Natural killer cell (primary cell): ENCODE results near the gene FAM107A. TPM values are rescaled to one million over a fixed set of nuclear protein-coding genes. Genes with fewer than 3 reads are reported as not detected.

ENCODE experiments used
- ATAC-seq, 3 donors: fragments of 150-1000 bp in 2 of 3; fragments of 200-7000 bp in 1 of 3; cut with Tn5 transposase; 1 replicate in 1 of 3; 2 replicates in 2 of 3; pipeline ENCODE4 v1.10.0; 2021; ENCODE audit warnings: mild to moderate bottlenecking in 2 of 3, moderate library complexity in 2 of 3
- DNase-seq, 2 donors: peaks; one replicate each; pipeline versions ENCODE4 v3.0.0 to v3.0.0-alpha.2; 2013 to 2021; ENCODE audit warnings: mixed read lengths in 1 of 2
- H3K27ac ChIP-seq: one replicate; pipeline ENCODE4 v1.5.1; 2013; ENCODE audit warnings: mild to moderate bottlenecking, low read length
- H3K27me3 ChIP-seq: one replicate; pipeline ENCODE4 v1.6.1; 2013; ENCODE audit warnings: low read length; ENCODE audit not compliant: control insufficient read depth, insufficient read depth
- H3K36me3 ChIP-seq: one replicate; pipeline ENCODE4 v1.6.1; 2013; ENCODE audit warnings: low read length; ENCODE audit not compliant: control insufficient read depth, insufficient read depth
- H3K4me1 ChIP-seq: one replicate; pipeline ENCODE4 v1.6.1; 2013; ENCODE audit warnings: low read length; ENCODE audit not compliant: control insufficient read depth, insufficient read depth
- H3K4me3 ChIP-seq: one replicate; pipeline ENCODE4 v1.5.1; 2013; ENCODE audit warnings: low read length
- H3K9me3 ChIP-seq: one replicate; pipeline ENCODE4 v1.6.1; 2013; ENCODE audit warnings: low read length; ENCODE audit not compliant: control insufficient read depth, insufficient read depth
- H3K27ac Mint-ChIP-seq, 2 donors: one replicate each; pipeline ENCODE4 v1.8.0; 2022; ENCODE audit warnings: mild to moderate bottlenecking in 2 of 2, mixed read lengths in 2 of 2, moderate library complexity in 1 of 2
- H3K27me3 Mint-ChIP-seq, 2 donors: one replicate each; pipeline ENCODE4 v1.8.0; 2022; ENCODE audit warnings: low read depth in 2 of 2, mixed read lengths in 2 of 2
- H3K36me3 Mint-ChIP-seq: one replicate; pipeline ENCODE4 v1.8.0; 2022; ENCODE audit warnings: mixed read lengths
- H3K4me1 Mint-ChIP-seq, 2 donors: one replicate each; pipeline ENCODE4 v1.8.0; 2022; ENCODE audit warnings: mixed read lengths in 2 of 2
- H3K4me3 Mint-ChIP-seq: one replicate; pipeline ENCODE4 v1.8.0; 2022; ENCODE audit warnings: mild to moderate bottlenecking, moderate library complexity, mixed read lengths
- H3K9me3 Mint-ChIP-seq, 2 donors: one replicate each; pipeline ENCODE4 v1.8.0; 2022; ENCODE audit warnings: mixed read lengths in 2 of 2
- WGBS: methylation state at CpG from one replicate; pipeline ENCODE4 v1.1.7; 2013; ENCODE audit warnings: missing lambda C conversion rate; ENCODE audit not compliant: insufficient coverage; 5-methylcytosine and 5-hydroxymethylcytosine counted together
- intact Hi-C: fragments of 100-400 bp; cut with micrococcal nuclease; formaldehyde crosslinking; loops from one replicate; pipeline ENCODE4 v1.14.2; 2022
- total RNA-seq, 4 donors: library from RNA; stranded (reverse); fragments of 120-200 nt in 1 of 4; gene quantifications; one replicate each; pipeline versions ENCODE4 v1.2.3 to v1.2.4, GENCODE V29; 2013 to 2022
- TF ChIP-seq, protein P1 (sequence below): fragments of 200-600 bp; IDR thresholded peaks from one replicate; pipeline ENCODE4 v1.8.0; 2022; ENCODE audit warnings: antibody characterized with exemption

Gene FAM107A
- total RNA-seq, 3 donors from 2014 or later (not counting 1 experiment from before 2014, with no cell fraction given) = not detected

DNA sequence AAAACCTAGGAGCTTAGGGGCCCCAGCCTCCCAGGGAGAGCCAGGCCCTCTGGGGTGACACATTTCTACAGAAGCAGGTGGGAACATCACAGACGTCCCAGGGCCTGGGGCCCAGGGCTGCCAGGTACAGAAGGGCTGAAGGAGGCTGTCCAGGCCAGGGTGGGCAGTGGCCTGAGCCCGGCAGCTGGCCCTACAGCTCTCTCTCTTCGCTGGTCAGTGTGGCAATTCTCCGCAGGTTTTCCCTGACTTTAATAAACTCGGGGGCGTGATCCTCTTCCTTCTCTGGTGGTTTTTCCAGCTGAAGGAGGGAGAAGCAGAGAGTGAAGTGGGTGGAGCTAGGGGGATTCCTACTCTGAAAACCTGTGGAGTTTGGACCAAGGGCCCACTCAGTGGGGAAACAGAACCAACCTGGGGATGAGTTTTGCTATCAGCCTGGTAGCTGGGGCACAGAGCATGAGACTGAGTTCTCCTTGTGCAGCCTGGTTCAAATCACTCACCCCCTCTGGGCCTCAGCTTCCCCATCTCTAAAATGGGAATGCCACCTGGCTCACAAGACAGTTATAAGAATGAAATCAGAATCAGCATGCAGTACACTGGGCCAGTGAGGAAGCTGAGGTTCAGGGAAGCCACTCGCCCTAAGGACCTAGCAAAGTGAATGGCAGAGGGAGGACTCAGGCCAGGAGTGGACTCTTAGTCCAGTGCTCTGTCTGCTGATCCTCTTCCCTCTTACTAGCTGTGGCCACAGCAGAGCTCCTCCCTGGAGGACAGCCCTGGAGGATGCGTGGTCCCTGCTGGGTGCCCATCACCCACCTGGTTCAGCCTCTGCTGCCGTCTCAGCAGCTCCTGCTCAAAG, 10.6 kb downstream of the FAM107A start:
- Histone ChIP-seq H3K9me3 (no peaks in the 10 kb centered on the region), H3K4me1 (no peaks in the 10 kb centered on the region), H3K4me3 (no peak overlapping the region), H3K36me3 (no peaks in the 10 kb centered on the region), H3K27ac (no peak overlapping the region), H3K27me3 (no peaks in the 10 kb centered on the region)
- no peaks in the 10 kb centered on the region for H3K36me3 Mint-ChIP-seq
- no peak overlapping the region for H3K4me3 Mint-ChIP-seq
- H3K9me3 Mint-ChIP-seq = no peaks in the 10 kb centered on the region
- DNase-seq (no peak), ATAC-seq (no peak)
- TF ChIP-seq, protein P1, sequence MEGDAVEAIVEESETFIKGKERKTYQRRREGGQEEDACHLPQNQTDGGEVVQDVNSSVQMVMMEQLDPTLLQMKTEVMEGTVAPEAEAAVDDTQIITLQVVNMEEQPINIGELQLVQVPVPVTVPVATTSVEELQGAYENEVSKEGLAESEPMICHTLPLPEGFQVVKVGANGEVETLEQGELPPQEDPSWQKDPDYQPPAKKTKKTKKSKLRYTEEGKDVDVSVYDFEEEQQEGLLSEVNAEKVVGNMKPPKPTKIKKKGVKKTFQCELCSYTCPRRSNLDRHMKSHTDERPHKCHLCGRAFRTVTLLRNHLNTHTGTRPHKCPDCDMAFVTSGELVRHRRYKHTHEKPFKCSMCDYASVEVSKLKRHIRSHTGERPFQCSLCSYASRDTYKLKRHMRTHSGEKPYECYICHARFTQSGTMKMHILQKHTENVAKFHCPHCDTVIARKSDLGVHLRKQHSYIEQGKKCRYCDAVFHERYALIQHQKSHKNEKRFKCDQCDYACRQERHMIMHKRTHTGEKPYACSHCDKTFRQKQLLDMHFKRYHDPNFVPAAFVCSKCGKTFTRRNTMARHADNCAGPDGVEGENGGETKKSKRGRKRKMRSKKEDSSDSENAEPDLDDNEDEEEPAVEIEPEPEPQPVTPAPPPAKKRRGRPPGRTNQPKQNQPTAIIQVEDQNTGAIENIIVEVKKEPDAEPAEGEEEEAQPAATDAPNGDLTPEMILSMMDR = no peak
- WGBS = 81% methylated on average over 9 of the region's 9 CpGs
- H3K27me3 Mint-ChIP-seq = no peaks in the 10 kb centered on the region
- intact Hi-C loops = no loop called here
- no peak overlapping the region for H3K27ac Mint-ChIP-seq
- peaks cover 8% of the 10 kb centered on the region in 2 donors for H3K4me1 Mint-ChIP-seq

DNA sequence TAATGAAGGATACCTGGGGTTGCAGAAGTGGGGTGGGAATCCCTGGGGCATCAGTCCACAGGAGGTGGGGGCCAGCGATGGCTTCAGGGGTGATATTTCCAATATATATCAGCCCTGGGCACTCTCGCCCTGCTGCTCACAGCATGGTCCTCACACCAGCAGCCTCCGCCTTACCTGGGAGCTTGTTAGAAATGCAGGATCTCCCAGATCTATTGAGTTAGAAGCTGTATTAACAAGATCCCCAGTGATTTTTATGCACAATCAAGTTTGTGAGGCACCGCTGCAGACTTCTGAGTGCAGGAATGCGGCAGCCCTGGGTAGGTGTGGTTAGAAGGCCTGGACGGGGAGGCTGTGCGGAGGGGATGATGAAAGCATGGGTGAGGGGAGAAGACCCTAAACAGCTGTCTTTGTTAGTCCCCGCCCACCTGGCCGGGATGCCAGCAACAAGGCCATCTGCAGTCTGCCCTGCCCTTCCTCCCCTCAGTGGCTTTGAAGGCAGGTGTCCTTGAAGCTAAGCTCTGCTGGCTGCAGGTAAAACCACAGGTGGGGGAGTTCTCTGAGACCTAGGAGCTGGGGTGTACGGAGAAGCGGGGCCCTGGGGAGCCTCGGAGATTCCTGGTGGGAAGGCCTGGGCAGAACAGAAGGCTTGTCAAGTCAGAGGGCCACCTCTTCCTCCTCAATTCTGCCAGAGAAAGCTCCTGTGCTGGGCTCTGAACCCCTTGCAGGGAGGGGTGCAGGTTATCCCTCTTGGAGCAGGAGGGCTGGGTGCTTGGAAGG, 11.4 kb downstream of the FAM107A start:
- no peaks in the 10 kb centered on the region for H3K27me3 Mint-ChIP-seq
- H3K9me3 ChIP-seq = no peaks in the 10 kb centered on the region
- H3K27ac ChIP-seq = no peak overlapping the region
- H3K9me3 Mint-ChIP-seq = no peaks in the 10 kb centered on the region
- no peaks in the 10 kb centered on the region for H3K4me1 ChIP-seq
- 90% methylated on average over 12 of the region's 12 CpGs for WGBS
- no peak for DNase-seq
- no peaks in the 10 kb centered on the region for H3K27me3 ChIP-seq
- no peak overlapping the region for H3K4me3 Mint-ChIP-seq
- H3K36me3 Mint-ChIP-seq = no peaks in the 10 kb centered on the region
- no peak for ATAC-seq
- intact Hi-C loops = no loop called here
- H3K27ac Mint-ChIP-seq = no peak overlapping the region
- H3K4me1 Mint-ChIP-seq = peaks cover 8% of the 10 kb centered on the region in 2 donors
- TF ChIP-seq, protein P1 = no peak
- no peaks in the 10 kb centered on the region for H3K36me3 ChIP-seq
- no peak overlapping the region for H3K4me3 ChIP-seq

DNA sequence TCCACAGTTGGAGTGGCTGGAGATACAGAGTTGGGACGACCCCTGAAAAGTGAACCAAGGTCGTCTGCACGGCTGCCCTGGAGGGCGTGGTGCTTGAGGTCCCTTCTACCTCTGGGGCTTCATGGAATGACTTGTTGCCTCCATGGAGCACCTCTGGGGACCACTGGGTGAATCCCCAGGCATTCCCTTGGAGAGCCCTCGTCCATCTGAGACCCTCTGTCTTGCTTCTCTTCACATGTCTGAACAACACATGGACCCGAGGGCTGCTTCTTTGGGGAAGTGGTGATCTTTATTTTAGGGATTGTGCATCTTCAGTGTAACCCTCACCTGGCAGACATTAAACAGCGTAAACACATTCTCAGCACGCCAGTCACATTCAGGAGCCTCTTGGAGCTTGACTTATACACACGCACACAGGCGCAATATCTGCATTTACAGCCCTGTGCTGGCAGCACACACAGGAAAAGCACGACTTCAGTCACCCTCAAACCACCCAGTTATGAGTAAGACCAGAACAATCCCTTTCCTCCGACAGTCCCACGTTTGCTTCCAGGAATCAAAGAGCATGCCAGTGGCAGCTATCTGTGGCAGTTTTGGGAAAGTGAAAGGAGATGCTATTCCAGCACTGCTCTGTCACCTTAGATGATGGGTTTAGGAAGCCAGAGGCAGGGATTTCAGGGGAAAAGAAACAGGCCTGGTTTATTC, 12.6 kb downstream of the FAM107A start:
- H3K27me3 Mint-ChIP-seq = no peaks in the 10 kb centered on the region
- no peaks in the 10 kb centered on the region for H3K4me1 ChIP-seq
- H3K9me3 ChIP-seq = no peaks in the 10 kb centered on the region
- no peaks in the 10 kb centered on the region for H3K27me3 ChIP-seq
- TF ChIP-seq, protein P1 = no peak
- ATAC-seq (no peak), DNase-seq (no peak)
- no peak overlapping the region for H3K4me3 ChIP-seq
- no peak overlapping the region for H3K27ac Mint-ChIP-seq
- H3K4me3 Mint-ChIP-seq = no peak overlapping the region
- intact Hi-C loops = no loop called here
- H3K36me3 Mint-ChIP-seq = no peaks in the 10 kb centered on the region
- no peaks in the 10 kb centered on the region for H3K36me3 ChIP-seq
- 85% methylated on average over 13 of the region's 13 CpGs for WGBS
- H3K9me3 Mint-ChIP-seq = no peaks in the 10 kb centered on the region
- peaks cover 8% of the 10 kb centered on the region in 2 donors for H3K4me1 Mint-ChIP-seq
- H3K27ac ChIP-seq = no peak overlapping the region
